A673 (cell line): ENCODE data around the gene TMEM186.

Experiments used
- CTCF ChIP-seq: fragments of 300-800, 200-600 bp; sonication (generic); conservative IDR thresholded peaks from 2 replicates; pipeline ENCODE4 v1.5.1; 2017; ENCODE audit warnings: low read depth, mild to moderate bottlenecking, antibody characterized with exemption, low read length, moderate library complexity, mixed read lengths
- EZH2 ChIP-seq: fragments of 200-600 bp; sonication (generic); IDR thresholded peaks from 2 replicates; pipeline ENCODE4 v1.6.1; 2017; ENCODE audit warnings: borderline replicate concordance, low read depth, mild to moderate bottlenecking, mixed read lengths, antibody characterized with exemption, low read length; ENCODE audit not compliant: poor library complexity, severe bottlenecking

DNA sequence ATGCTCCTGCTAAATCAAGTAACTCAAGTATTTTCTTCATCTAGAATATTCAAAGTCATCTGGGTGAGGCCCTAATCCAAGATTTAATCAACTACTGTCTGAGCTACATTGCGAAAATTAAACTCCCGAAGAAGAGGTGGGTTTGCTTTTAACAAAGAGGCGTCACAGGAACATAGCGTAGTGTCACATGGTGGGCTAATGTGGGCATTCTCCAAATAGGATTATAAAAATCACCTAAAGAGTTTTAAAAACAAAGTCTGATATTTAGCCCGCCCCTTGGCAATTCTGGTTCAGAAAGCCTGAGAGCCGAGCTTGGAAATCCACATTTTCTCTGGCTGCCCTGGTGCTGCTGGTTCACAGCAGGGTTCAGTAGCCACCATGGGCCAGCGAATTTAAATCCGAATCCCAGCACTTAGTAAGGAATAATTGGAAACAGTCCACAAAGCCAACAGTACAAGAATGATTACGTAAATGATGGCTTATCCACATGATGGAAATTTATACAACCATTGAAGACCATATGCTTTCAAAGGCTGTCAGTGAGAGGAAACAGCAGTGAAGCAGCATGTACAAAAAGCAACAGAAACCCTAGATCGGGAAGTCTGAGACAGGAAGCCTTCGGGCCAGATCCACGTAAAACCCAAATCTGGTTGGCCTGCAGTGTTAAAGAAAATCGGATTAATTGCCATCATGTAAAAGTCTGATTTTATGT, 9.0 kb upstream of the TMEM186 start:
- no peak for TF ChIP-seq CTCF
- no peak for TF ChIP-seq EZH2
